AG04450 (cell line): ENCODE results near the gene YTHDC2. TPM values are rescaled to one million over a fixed set of nuclear protein-coding genes. Genes with fewer than 3 reads are reported as not detected.

Source experiments
- CTCF ChIA-PET: fragments of 300-600, 350-600 bp; formaldehyde crosslinking; extraction: SDS; loops from one replicate; lab custom pipeline; 2022; ENCODE audit warnings: antibody characterized with exemption, inconsistent platforms; lab: Charles Lee
- POLR2A ChIA-PET: fragments of 350-600 bp; formaldehyde crosslinking; extraction: SDS; loops from one replicate; lab custom pipeline; 2021; ENCODE audit warnings: antibody characterized with exemption, inconsistent platforms; lab: Yijun Ruan, JAX
- DNase-seq: peaks from one replicate; pipeline ENCODE4 v3.0.0-alpha.2; 2011; ENCODE audit warnings: low read depth, low spot score
- H3K27ac ChIP-seq: one replicate; pipeline ENCODE4 v1.5.1; 2012; ENCODE audit warnings: low read depth, low read length, control low read depth
- H3K27me3 ChIP-seq: one replicate; pipeline ENCODE4 v1.6.0; 2012; ENCODE audit warnings: low read length; ENCODE audit not compliant: control insufficient read depth, insufficient read depth
- H3K4me3 ChIP-seq: 2 replicates; pipeline ENCODE4 v1.5.1; 2011; ENCODE audit warnings: mild to moderate bottlenecking, low read depth, low read length, control low read depth
- H3K9me3 ChIP-seq: 2 replicates; pipeline ENCODE4 v1.5.1; 2012; ENCODE audit warnings: low read length; ENCODE audit not compliant: control insufficient read depth, insufficient read depth
- CTCF ChIP-seq: IDR thresholded peaks from 2 replicates; pipeline ENCODE4 v1.5.1; 2011; ENCODE audit warnings: low read depth, low read length, control low read depth, inconsistent platforms
- polyA plus RNA-seq: library from polyadenylated mRNA; depleted of rRNA; stranded (reverse); fragments of >200 nt; gene quantifications from 2 replicates; pipeline ENCODE4 v1.2.3, GENCODE V29; 2011

Gene YTHDC2
- polyA plus RNA-seq, 1 experiment = 10.7 TPM

GRCh38 chr5:113520899-113521298, 7.4 kb downstream of the YTHDC2 start:
- DNase-seq = no peak
- TF ChIP-seq CTCF = no peak
- Histone ChIP-seq H3K27me3 (no peaks in the 10 kb centered on the region), H3K27ac (no peak overlapping the region), H3K4me3 (no peak overlapping the region), H3K9me3 (no peaks in the 10 kb centered on the region)
- ChIA-PET CTCF (interaction anchor here (1.0 to 1.5 kb wide), 2 partner anchors 141 to 524 kb away, joined by 3 to 5 read pairs; no protein-coding TSS in a partner anchor), POLR2A (no interaction called here)

- Histone ChIP-seq H3K27me3 (no peaks in the 10 kb centered on the region), H3K27ac (no peak overlapping the region), H3K9me3 (no peaks in the 10 kb centered on the region), H3K4me3 (no peak overlapping the region)
- no peak for DNase-seq
- ChIA-PET POLR2A (no interaction called here), CTCF (no interaction called here)
- no peak for TF ChIP-seq CTCF
Measured at GRCh38 chr5:113523168-113523567, 9.7 kb downstream of the YTHDC2 start.

- H3K27ac ChIP-seq = no peak overlapping the region
- H3K9me3 ChIP-seq = no peaks in the 10 kb centered on the region
- CTCF ChIA-PET = interaction anchor here (1.1 kb wide), 1 partner anchor 145 kb away, joined by 4 read pairs; no protein-coding TSS in a partner anchor
Measured at GRCh38 chr5:113524927-113525326, 11.4 kb downstream of the YTHDC2 start.

GRCh38 chr5:113526421-113526820, 12.9 kb downstream of the YTHDC2 start:
- Histone ChIP-seq H3K4me3 (no peak overlapping the region), H3K9me3 (peaks cover 7% of the 10 kb centered on the region; the same call in 1 of the 2 replicates), H3K27ac (no peak overlapping the region), H3K27me3 (no peaks in the 10 kb centered on the region)
- ChIA-PET CTCF (no interaction called here), POLR2A (no interaction called here)
- no peak for DNase-seq
- no peak for TF ChIP-seq CTCF

More at GRCh38 chr5:113524927-113525326, 11.4 kb downstream of the YTHDC2 start:
- Histone ChIP-seq H3K4me3 (no peak overlapping the region), H3K27me3 (no peaks in the 10 kb centered on the region)
- no peak for DNase-seq
- no peak for TF ChIP-seq CTCF
- POLR2A ChIA-PET = no interaction called here

GRCh38 chr5:113527746-113528145, 14.3 kb downstream of the YTHDC2 start:
- H3K9me3 ChIP-seq = peaks cover 8% of the 10 kb centered on the region; the same call in 1 of the 2 replicates
- TF ChIP-seq CTCF = no peak
- ChIA-PET POLR2A (no interaction called here), CTCF (no interaction called here)
- no peaks in the 10 kb centered on the region for H3K27me3 ChIP-seq
- DNase-seq = no peak
- no peak overlapping the region for H3K4me3 ChIP-seq
- H3K27ac ChIP-seq = no peak overlapping the region
